ENCODE results near the gene HDAC7.

DNA sequence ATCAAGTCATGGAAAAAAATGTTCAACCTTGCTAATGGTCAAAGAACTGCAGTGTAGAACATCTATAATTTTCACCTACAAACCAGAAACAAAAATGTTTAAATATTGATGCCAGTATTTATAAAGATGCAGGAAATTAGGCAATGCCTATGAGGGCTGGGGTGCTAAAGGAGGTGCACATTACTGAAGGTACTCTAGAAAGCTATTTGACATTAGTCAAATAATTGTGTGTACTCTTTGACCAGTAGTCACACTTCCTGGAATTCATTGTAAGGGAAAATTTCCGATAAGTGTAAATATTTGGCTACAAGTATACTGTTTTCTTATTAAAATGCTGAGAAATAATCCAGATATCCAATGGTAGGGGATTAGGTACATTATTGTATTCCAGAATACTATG, 36.4 kb upstream of the HDAC7 start:
- TF ChIP-seq CTCF (IDR thresholded peaks at IDR 0.05), result no peak
- TF ChIP-seq POLR2A (IDR thresholded peaks at IDR 0.05), result no peak
